SK-N-DZ (cell line): ENCODE results near the gene TEKT2.

Source experiments
- DNase-seq: peaks from one replicate; pipeline ENCODE4 v3.0.0-alpha.2; 2015; ENCODE audit warnings: low spot score

TEKT2 gene

DNA sequence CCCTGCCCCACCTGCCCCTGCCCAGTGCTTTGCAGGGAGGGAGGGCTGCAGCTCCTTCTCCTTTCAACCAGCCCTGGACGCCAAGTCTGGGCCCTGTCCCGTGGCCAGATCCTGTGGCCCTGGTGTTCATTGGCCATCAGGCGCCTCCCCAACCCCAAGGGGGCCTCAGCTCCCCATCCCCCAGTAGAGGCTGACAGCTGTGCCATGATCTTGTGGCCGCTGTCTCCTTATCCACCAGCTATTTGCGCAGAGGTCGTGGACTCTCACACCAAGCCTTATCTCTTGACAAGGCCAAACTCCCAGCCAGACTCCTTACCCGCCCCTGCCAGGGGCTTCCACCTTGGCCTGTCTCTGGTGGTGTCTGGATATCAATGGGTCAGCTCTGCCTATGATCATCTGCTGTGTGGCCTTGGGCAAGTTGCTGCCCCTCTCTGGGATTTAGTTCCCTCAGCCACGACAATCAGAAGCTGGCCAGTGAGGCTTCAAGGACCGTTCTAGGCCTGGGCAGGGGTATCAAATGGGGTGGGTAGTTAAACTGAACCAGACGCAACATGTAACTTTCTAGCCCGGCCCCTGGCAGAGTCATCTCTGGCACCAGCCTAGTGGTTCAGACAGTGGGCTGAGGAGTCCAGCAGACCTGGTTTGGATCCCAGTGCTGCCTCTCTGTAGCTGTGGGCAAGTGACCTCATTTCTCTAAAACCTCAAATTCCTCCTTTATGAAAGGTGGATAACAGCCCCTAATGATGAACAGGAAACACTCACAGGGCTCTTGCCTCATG lies 44.4 kb downstream of the TEKT2 start:
- DNase-seq: no peak

DNA sequence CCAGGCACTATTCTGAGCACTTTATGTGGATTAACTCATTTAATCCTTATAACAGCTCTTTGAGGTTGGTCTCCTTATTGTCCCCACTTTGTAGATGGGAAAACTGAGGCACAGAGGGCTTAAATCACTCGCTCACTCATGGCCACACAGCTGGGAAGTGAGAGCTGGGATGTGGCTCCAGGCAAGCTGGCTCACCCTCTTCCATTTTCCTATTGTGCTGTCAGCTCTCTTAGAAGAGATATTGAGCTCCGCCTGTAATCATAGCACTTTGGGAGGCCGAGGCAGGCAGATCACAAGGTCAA lies 45.0 kb downstream of the TEKT2 start:
- DNase-seq: no peak

DNA sequence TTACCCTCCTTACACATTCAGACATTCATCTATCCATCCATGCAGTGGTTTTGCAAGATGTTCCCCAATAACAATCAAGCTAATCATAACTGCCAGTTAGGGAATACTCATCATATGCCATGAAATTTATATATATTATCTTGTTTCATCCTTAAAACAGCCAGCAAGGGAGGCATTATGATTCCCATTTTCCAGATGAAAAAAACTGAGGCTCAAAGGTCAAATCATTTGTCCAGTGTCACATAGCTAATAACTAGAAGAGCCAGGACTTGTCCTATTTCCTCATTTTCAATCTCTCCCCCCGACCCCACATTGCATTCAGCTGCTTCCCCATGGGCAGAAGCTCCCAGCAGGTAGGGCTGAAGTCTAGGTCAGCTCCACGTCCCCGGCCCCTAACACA lies 48.1 kb downstream of the TEKT2 start:
- no peak for DNase-seq

DNA sequence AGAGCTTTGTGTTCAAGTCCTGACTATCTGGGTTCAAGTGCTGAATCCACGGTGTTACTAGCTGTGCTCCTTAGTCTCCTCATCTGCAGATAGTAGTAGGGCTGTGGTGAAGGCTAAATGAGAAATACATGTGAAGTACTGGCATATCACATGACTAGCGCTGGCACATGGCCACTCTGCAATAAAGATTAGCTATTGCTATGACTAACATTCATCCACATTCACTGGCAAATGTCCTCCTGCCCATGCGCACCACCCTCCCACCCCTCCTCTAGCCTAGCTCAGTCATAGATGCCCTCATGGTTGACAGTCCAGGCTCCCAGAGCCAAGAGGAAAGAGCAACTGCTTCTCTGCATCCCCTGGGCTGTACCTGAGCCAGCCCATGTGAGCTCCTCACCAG lies 49.6 kb downstream of the TEKT2 start:
- no peak for DNase-seq

DNA sequence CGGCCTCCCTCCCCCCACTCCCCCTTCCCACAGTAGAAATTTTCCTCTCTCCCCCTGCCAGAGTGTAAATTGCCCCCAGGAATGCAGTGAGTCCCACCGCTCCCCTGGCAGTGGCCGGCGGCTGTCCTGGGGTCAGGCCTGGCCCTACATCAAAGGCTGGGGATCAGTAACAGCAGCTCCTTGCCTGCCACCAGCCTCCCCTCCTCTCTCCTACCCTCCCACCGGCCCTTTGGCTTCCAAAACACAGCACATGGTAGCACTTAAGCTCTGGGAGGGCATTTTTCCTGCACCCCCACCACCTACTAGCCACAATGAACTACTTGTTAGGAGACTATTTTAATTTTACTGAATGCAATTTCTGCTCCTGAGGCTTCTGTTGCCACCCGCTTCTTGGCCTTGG lies 50.1 kb downstream of the TEKT2 start:
- no peak for DNase-seq

DNA sequence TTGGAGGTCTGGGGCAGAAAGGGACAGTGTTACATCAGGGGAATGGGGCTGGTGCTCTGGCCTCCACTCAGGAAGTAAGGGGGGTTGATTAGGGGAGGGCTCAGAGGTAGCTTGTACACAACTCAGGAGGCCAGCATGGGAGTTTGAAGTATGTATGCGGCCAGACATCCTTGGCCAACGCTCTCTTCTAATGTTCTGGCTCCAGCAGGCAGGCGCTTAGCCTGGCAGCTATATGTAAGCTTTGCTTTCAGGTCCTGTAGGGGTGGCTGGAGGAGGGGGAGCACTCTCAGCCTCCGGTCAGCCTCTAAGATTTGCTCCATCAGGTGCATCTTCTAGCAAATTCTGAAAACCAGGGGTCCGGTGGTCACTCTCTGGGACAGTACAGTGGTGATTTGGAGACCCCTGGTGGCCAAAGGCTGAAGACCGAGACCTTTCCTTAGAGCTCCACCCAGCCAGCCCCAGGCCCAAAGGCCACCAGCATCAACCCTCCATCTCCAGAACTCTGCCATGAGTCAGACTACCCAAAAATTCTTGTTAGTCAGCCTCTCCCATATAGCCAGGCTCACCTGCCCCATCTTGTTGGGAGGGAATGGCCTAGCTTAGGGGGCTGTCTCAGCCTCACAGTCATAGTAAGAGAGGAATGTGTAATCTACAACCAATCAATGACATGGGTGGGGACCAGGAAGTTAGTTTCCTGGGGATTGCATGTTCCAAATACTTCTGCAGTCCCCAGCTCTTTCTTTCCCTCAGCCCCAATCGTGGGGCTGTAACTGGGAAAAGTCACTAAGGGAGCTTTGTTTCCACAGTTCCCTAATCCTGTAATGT lies 50.8 kb downstream of the TEKT2 start:
- DNase-seq: peak; percentile 49

DNA sequence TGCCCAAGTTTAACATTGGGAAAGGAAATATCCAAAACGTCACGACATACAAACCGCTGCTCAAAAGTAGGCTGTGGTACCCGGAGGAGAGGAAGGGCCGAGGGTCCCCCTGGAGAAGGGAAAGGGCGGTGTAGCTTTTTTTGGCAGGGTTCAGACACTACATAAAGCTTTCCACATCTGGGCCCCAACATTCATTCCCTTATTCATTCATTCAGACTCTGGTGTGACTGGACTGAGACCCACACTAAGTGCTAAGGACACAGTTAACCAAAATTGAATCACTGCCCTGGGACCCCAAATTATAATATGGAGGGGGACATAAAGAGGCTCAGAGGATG lies 51.4 kb downstream of the TEKT2 start:
- no peak for DNase-seq

DNA sequence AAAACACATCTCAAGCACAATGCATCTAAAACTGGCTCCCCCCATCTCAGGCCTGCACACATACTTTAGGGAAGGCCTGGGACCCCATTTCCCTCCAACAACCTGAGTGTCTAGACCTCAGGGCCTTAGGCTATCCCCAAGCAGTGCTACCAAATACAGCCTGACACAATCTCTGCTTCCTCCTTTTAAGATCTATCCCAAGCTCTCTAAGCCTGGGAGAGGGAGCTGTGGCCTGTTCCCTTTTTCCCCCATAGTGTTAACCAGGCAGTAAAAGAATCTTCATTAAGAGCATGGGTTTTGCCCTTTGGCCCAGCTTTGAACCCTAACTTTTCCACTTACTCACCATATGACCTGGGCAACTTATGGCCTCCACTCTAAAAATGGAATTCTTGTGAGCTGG lies 51.9 kb downstream of the TEKT2 start:
- DNase-seq: no peak

DNA sequence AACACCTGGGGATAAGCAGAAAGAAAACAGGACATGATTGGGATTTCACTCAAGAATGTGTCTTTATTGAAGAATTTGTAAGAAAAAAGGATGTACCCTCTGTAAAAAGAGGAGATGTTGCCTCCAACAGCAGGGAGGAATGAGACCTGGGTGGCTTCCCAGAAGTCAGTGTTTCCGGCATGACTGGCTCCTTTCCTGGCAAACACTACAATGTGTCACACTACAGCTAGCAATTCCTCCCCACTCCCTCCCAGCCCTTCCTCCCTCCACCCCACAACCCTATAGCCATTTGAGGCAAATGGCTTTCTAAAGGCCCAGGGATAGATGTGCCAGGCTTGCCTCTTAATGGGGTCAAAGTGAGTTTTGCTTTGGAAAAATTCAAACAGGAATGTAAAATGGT lies 52.6 kb downstream of the TEKT2 start:
- no peak for DNase-seq

DNA sequence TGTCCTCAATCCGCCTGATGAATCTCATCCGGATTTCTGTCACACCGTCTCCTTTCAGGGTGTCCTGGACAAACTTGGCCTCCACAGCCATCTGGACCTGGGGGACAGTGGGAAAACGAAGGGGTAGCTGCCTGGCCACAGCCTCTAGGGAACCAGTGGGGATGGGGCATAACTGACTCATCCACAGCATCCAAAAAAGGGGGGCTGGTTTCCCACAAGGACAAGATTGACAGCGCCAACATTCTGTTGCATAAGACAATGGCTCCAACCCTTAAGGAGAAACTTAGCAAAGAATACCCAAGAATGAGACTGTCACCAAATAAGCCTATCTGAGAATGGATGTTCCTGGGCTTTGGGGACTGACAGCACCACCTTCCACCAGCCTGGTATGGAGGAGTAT lies 53.3 kb downstream of the TEKT2 start:
- DNase-seq: no peak

DNA sequence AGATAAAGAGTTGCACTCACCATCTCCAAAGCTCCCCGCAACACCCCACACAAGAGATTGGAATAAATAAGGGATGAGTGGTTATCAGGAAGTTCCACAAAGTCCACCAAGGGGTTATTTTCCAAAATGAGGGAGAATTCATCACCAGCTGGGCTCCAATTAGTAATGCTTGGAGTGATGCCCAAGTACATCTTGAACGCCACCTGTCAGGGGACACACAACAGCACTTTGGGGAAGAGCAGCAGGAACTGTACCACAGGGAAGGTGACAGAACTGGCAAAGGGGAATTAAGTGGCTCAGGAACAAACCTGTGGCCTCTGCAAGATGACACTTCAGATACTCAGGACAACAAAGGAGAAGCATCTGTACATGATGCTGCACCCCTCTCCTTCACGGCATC lies 53.9 kb downstream of the TEKT2 start:
- no peak for DNase-seq
